ENCODE measurements around the gene RNASEH2A.
A peak's percentile ranks its signal among the peaks of the same experiment; 100 is the strongest.

The RNASEH2A gene

DNA sequence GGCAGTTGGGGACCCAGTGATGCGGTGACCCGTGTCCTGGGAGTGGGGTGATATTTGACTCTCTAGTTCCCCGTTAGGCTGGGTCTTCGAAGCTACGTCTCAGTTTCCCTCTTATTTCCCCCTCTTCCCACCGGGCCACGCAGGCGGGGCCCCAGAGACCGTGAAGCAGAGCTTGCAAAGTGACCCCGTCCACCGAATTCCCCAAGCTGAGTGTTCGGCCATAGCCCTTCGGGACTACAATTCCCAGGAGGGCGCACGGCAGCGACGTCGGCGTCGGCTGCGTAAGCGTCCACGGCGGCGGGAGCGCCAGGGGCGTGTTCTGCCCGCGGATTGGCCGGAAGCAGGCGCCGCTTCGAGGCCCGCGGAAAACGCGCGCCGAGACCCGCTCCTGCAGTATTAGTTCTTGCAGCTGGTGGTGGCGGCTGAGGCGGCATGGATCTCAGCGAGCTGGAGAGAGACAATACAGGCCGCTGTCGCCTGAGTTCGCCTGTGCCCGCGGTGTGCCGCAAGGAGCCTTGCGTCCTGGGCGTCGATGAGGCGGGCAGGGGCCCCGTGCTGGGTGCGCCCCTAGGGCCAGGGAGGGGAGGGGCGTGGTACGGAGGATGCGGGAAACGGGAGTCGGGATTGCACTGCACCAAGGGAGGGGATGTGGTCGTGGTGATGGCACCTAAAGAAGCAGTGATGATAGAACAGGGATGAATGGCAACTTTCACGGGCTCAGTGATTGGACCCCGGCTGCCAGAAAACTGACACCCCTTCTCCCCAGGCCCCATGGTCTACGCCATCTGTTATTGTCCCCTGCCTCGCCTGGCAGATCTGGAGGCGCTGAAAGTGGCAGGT is at the start of gene RNASEH2A:
Gene RNASEH2A, plus strand, starts transcription at position 343 of the 840 bp plus-strand sequence. Its CDS starts 90 bp downstream, at position 433.
- ChIA-PET POLR2A (interaction anchor here (0.6 to 1.0 kb wide), 4 partner anchors 15 to 40 kb away, joined by 3 to 5 read pairs (median 3); partner anchors contain the start of gene JUNB), CTCF (interaction anchor here (0.8 to 18.0 kb wide), 7 partner anchors 10 to 130 kb away, joined by 3 to 1565 read pairs (median 4); partner anchors contain the start of genes BEST2 and HOOK2)
- TF ChIP-seq, protein P1, sequence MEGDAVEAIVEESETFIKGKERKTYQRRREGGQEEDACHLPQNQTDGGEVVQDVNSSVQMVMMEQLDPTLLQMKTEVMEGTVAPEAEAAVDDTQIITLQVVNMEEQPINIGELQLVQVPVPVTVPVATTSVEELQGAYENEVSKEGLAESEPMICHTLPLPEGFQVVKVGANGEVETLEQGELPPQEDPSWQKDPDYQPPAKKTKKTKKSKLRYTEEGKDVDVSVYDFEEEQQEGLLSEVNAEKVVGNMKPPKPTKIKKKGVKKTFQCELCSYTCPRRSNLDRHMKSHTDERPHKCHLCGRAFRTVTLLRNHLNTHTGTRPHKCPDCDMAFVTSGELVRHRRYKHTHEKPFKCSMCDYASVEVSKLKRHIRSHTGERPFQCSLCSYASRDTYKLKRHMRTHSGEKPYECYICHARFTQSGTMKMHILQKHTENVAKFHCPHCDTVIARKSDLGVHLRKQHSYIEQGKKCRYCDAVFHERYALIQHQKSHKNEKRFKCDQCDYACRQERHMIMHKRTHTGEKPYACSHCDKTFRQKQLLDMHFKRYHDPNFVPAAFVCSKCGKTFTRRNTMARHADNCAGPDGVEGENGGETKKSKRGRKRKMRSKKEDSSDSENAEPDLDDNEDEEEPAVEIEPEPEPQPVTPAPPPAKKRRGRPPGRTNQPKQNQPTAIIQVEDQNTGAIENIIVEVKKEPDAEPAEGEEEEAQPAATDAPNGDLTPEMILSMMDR (IDR thresholded peaks at IDR 0.05; ENCODE audit: insufficient read depth, low read length, missing control alignments): no peak
- peak within 1 kb of the TSS; percentile 87 for H3K4me3 ChIP-seq (ENCODE audit: low read depth, low read length)
- no peak for DNase-seq (ENCODE audit: low read depth, low spot score)

DNA sequence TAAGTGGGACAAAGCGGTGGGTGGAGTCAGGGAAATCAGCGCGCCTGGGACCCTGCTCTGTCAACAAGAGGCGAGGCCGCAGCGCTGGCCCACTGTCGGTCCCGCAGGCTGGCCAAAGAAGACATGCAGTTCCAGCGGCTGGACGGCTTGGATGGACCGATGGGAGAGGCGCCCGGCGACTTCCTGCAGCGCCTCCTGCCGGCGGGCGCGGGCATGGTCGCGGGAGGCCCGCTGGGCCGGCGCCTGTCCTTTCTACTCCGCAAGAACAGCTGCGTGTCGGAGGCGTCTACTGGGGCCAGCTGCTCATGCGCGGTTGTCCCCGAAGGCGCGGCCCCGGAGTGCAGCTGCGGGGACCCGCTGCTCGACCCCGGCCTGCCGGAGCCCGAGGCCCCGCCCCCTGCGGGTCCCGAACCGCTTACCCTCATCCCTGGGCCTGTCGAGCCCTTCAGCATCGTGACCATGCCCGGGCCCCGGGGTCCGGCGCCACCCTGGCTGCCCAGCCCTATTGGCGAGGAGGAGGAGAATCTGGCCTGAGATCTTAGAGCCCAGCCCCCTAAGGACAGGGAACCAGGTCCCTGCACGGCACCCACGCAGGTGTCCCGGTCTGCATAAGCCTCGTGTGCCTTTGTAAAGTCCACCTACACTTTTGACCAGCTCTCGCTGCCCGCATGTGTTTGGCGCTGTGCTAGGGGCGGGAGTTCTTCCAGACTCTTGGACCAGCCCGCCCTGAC is 48.7 kb upstream of the RNASEH2A start:
- ChIA-PET CTCF (interaction anchor here (0.7 to 31.4 kb wide), 28 partner anchors 5 to 193 kb away, joined by 3 to 1565 read pairs (median 6); partner anchors contain the start of genes BEST2, DNASE2, FBXW9 and GET3), POLR2A (interaction anchor here (0.6 to 1.2 kb wide), 6 partner anchors 8 to 34 kb away, joined by 3 to 4 read pairs (median 4); partner anchors contain the start of genes GET3 and JUNB)
- TF ChIP-seq, protein P1 (IDR thresholded peaks at IDR 0.05; ENCODE audit: insufficient read depth, low read length, missing control alignments): peak; percentile 82
- DNase-seq (ENCODE audit: low read depth, low spot score): no peak
- H3K4me3 ChIP-seq (ENCODE audit: low read depth, low read length): peak overlapping the region; percentile 50

DNA sequence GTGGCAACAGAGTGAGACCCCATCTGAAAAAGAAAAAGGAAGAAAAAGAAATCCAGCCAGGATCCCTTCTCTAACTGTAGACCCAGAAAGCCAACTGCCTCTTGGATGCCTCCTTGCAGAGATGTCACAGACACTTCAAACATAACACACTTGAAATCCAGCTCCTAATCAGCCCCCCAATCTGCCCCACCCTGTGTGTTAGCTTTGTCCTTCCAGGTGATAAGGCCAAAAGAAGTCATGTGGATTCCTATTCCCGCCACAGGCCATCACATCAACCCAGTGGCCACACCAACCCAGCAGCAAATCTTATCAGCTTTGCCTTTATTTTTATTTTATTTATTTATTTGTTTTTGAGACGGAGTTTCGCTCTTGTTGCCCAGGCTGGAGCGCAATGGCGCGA is 46.7 kb upstream of the RNASEH2A start:
- POLR2A ChIA-PET: interaction anchor here (1.2 to 2.1 kb wide), 3 partner anchors 32 to 87 kb away, joined by 3 to 9 read pairs (median 3); partner anchors contain the start of gene JUNB
- TF ChIP-seq, protein P1 (IDR thresholded peaks at IDR 0.05; ENCODE audit: insufficient read depth, low read length, missing control alignments): no peak
- CTCF ChIA-PET: interaction anchor here (0.6 to 31.4 kb wide), 25 partner anchors 3 to 206 kb away, joined by 3 to 1565 read pairs (median 5); partner anchors contain the start of genes BEST2, FBXW9, GET3 and HOOK2
- no peak for DNase-seq (ENCODE audit: low read depth, low spot score)
- H3K4me3 ChIP-seq (ENCODE audit: low read depth, low read length): no peak overlapping the region

DNA sequence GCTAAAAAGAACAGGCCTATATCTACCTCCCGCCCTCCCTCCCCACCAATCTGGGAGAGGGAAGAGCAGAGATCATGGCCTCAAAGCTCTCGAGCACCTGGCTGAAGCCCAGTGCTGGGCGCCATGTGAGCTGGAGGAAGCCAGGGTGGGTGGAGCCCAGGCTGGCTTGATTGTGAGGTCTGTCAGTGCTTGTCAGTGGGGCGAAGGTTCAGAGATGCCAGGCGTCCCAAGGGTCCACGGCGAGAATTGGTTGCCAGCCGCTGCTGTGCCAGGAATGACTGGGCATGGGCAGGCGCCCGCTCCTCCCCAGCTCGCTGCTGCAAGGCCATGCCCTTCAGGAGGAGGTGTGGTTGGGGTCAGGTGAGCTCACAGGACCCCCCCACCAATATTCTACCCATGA is 43.3 kb upstream of the RNASEH2A start:
- ChIA-PET POLR2A (interaction anchor here (0.6 to 1.0 kb wide), 2 partner anchors 26 to 28 kb away, joined by 3 read pairs; partner anchors contain the start of genes GET3 and JUNB), CTCF (interaction anchor here (0.6 to 29.3 kb wide), 10 partner anchors 13 to 117 kb away, joined by 3 to 1565 read pairs (median 5); partner anchors contain the start of genes BEST2, GET3, HOOK2 and JUNB)
- TF ChIP-seq, protein P1 (IDR thresholded peaks at IDR 0.05; ENCODE audit: insufficient read depth, low read length, missing control alignments): no peak
- no peak overlapping the region for H3K4me3 ChIP-seq (ENCODE audit: low read depth, low read length)
- DNase-seq (ENCODE audit: low read depth, low spot score): no peak

DNA sequence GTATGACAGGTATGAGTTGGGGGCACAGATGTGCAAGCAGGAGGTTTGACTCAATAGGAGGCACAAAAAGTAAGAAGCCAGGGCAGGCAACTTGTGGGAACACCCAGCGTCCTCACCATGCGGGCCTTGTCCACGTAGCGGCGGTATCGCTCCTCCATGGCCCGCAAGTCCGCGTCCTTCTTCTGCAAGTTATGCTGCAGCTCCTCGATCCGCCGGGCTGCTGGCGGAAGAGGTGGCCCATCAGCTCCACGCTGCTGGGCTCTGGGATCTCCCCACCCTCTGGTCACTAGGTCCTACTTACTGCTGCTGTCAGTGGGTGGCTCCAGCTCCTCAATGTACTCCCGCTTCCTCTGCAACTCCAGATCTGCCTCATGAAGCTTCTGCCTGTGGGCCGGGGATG is 41.7 kb upstream of the RNASEH2A start:
- POLR2A ChIA-PET: interaction anchor here (0.6 to 1.3 kb wide), 2 partner anchors 27 to 28 kb away, joined by 3 read pairs; partner anchors contain the start of gene JUNB

More for the DNA sequence above, 41.7 kb upstream of the RNASEH2A start:
- no peak overlapping the region for H3K4me3 ChIP-seq (ENCODE audit: low read depth, low read length)
- TF ChIP-seq, protein P1 (IDR thresholded peaks at IDR 0.05; ENCODE audit: insufficient read depth, low read length, missing control alignments): no peak
- no peak for DNase-seq (ENCODE audit: low read depth, low spot score)
- CTCF ChIA-PET: interaction anchor here (0.9 to 29.3 kb wide), 14 partner anchors 12 to 201 kb away, joined by 3 to 1565 read pairs (median 8); partner anchors contain the start of genes BEST2, GET3, HOOK2 and JUNB
